GM19239 (cell line): ENCODE measurements around the gene TNS3.
"Not testable (repeated sequence)": the region's sequence is repeated elsewhere in the genome, so short reads cannot be mapped to it uniquely, and the experiment has no call there.

Source experiments
- DNase-seq: peaks from one replicate; pipeline ENCODE4 v3.0.0; 2011; ENCODE audit warnings: low spot score; ENCODE audit not compliant: insufficient read length
- FAIRE-seq: peaks from 2 replicates; lab custom pipeline; 2011; peaks lifted over from hg19 to GRCh38; lab: Jason Lieb, UNC

The TNS3 gene

DNA sequence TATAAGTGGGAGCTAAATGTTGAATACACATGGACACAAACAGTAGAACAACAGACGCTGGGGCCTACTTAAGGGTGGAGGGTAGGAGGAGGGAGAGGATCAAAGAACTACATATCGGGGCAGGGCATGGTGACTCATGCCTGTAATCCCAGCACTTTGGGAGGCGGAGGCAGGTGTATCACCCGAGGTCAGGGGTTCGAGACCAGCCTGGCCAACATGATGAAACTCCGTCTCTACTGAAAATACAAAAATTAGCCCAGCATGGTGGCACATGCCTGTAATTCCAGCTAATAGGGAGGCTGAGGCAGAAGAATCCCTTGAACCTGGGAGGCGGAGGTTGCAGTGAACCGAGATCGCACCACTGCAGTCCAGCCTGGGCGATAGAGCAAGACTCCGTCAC, 319.8 kb downstream of the TNS3 start:
- DNase-seq, FAIRE-seq: not testable (repeated sequence)

DNA sequence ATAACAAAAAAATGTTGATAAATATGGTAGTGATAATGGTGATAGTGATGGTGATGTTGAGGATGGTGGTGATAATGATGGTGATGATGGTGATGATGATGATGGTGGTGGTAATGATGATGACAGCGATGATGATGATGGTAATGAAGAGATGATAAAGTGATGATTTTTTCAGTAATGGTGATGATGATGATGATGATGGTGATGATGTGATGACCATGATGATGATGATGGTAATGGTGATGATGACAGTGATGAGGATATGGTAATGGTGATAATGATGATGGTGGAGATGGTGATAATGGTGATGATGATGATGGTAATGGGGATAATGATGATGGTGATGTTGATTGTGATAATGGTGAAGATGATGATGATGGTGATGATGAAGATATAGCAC, 321.6 kb downstream of the TNS3 start:
- no peak for DNase-seq
- FAIRE-seq, result no peak

DNA sequence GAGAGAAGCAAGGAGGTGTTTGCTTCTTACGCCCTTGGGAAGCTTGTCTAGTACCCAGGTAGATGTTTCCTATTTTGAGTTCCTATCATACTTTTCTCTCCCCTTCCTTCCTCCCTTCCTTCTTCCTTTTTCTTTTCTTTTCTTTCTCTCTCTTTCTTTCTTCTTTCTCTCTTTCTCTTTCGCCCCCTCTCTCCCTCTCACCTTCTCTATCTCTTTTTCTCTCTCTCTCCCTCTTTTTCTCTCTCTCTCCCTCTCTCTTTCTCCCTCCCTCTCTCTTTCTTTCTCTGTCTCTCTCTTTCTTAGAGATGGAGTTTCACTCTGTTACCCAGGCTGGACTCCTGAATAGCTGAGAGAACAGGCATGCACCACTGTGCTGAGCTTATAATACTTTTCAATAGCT, 322.2 kb downstream of the TNS3 start:
- FAIRE-seq (no peak), DNase-seq (no peak)

DNA sequence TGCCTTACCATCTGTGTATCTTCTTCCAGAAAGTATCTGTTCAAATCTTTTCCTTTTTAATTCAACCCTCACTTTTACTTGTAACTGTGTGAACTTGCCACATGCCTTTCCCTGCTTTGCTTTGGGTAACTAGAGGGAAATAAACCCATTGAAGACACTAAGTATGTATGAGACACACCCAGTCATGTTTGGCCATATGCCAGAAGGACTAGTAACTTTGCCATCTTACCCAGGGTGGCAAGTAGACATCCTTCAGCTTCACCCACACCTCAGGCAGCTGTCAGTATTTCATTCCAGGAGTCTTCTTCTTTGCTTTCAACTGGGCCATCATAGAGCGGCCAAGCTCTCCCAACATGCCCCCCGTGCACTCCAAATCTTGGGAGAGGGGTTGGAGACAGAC, 323.1 kb downstream of the TNS3 start:
- FAIRE-seq (no peak), DNase-seq (no peak)

DNA sequence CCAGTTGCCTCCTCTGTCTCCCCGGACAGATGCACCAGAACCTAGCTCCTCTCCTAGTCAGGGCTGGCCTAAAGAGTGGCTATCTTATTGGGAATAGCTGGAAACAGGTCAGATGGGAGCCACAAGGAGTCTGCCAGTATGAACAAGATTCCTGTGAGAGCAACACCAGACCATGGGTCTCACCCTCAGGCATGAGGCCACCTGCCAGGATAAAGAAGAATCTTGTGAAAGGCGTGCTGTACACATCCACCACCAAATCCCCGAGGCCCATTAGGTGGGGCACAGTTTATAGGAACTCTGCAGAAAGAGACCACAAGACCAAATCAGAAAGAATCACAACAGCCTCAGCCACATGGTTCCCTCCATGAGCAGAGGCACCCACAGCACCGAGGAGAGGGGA, 325.9 kb downstream of the TNS3 start:
- no peak for DNase-seq
- FAIRE-seq, result no peak

DNA sequence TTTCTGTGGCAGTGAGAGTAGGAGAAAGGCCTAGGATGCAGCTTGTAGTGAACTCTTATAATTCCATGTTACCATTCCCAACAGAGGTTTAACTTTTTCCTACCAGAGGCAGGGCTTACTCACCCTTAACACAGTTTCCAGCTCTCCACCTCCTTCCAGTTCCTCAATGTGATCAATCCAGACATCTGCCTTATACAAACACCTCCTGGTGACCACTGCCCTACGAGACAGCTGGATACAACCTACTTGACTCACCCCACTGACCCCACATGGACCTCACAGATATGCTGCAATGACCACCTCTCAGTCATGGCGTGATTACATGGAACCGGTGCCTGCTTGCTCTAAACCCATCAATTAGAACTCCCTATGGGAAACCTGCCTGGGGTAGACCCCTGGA, 326.5 kb downstream of the TNS3 start:
- no peak for DNase-seq
- FAIRE-seq, result no peak

DNA sequence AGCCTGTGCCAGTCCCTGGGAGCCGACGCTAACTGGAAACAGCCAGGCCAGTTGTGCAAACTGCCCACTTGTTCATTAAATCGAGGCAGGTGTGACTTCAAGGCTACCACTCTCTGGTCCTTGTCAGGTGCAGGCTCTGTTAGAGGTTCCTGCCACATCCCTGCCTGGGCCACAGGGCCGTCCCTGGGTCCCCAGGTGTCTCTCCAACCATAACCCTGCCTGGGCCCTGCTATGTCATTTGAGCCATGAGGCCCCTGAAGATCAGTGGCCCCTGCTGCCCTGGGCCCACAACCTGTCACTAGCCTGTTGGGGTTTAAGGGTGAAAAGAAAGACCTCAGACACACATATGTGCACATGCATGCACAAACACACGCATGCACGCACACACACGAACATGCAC, 326.9 kb downstream of the TNS3 start:
- DNase-seq (no peak), FAIRE-seq (no peak)

DNA sequence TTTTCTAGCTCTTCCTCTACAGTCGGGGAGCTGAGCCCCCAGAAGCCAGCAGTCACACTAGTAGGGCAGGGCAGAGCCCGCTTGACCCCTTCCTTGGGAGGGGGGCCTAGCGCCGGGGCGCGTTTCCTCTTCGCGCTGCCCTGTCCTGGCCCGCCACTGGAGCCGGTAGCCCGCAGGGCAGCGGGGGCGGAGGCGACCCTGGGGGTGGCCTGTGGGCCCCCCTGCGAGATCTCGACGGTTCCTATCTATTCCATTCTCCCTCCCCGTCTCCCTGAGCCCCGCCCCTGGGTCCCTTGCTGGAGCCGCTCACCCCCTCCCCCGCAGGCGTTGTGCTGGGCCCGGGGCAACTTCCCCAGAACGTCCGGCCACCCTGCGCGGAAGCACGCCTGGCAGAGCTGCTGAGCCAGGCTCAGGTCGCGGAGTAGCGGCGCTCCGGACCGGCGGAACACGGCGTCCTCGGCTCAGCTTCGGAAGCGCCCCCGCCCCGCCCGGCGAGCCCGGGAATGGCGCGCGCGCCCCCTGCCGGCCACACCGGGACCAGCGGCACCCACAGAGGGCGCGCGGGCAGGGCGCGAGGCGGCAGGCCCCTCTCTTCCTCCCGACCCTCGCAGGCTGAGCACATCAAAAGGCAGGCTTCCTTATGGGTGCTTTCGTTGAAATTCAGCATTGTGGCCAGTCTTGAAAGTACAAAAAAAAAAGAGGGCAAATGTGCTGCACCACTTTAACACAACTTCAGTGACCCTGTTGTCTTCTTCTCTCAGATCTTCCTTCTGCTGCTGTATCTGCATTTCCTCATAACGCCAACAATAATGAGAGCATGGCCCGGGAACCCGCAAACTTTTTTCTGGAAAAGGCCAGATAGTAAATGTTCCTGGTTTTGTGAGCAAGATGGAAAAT, 327.6 kb downstream of the TNS3 start:
- peak; percentile 64 for DNase-seq
- FAIRE-seq, result peak; percentile 54

DNA sequence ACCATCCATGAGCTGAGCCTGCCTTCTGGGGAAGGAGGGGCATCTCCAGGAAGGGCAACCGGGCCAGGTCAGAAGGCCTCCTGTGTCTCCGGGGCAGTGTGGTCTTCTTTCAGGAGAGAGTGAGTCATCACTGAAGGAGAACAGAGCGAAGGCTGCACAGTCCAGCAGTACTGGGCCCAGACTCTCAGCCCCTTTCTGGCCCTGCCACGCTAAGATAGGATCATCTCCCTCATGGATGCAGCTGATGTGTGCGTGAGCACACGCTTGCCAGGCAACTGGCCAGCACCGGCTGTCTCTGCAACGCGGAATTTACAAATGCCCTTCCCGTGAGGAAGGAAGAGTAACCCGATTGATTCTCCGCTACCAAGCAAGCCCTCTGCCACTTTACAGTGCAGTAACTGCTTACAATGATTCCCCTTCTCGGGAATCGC, 328.2 kb downstream of the TNS3 start:
- no peak for FAIRE-seq
- DNase-seq, result peak; percentile 10

DNA sequence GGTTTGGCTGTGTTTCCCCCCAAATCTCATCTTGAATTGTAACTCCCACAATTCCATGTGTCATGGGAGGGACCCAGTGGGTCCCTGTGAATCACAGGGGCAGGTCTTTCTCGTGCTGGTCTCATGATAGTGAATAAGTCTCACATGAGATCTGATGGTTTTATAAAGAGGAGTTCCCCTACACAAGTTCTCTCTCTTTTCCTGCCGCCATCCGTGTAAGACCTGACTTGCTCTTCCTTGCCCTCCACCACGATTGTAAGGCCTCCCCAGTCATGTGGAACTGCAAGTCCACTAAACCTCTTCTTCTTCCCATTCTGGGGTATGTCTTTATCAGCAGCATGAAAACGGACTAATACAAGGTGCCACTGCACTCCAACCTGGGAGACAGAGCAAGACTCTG, 329.2 kb downstream of the TNS3 start:
- FAIRE-seq (no peak), DNase-seq (no peak)

DNA sequence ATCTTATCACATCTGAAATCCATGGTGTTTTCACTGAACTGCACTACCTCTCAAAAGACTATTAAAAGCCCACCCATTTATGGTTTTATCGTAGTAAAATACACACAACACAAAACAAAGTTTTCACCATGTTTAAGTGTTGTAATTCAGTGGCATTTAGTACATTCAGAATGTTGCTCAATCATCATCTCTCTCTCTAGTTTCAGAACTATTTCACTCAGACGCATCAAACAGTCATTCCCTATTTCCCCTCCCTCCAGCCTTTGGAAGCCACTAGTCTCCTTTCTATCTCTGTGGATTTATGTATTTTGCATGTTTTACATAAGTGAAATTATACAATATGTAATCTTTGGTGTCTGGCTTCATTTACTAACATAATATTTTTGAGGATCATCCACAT, 332.6 kb downstream of the TNS3 start:
- no peak for FAIRE-seq
- DNase-seq, result no peak

DNA sequence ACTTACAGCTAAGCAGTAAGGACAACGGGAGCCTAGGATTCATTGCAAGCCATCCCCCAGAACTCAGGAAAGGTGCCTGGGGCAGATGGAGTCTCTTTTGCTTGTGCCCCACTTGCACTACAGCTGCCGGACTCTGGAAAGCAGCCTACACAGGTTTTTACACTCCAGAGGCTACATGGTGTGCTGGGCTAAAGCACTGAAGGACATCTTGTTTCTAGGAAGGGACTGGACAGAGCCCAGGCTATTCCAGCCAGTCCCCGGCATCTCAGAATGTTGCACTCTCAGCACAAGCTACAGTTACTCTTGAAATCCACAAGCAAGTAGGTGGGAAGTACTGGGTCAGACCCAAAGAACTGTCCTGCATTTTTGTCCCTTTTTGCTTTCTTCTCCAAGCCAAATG, 333.1 kb downstream of the TNS3 start:
- DNase-seq, result no peak
- no peak for FAIRE-seq

DNA sequence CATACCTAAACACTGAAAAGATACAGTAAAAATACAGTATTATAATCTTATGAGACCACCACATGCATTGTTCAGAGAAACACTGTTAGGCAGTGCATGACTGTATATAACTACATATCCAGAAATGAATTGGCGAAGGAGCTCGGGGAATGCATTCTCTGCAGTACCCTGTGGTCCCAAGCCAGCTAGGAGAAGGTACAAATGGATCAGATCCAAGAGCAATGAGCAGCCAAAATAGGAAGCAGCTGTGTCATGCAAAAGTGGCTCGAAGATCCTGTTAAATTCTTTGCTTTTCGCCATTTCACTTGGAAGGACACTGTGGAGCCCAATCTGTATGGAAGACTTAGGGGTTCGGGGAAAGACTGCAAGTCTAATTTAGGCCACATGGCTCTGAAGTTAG, 334.8 kb downstream of the TNS3 start:
- no peak for DNase-seq
- no peak for FAIRE-seq

DNA sequence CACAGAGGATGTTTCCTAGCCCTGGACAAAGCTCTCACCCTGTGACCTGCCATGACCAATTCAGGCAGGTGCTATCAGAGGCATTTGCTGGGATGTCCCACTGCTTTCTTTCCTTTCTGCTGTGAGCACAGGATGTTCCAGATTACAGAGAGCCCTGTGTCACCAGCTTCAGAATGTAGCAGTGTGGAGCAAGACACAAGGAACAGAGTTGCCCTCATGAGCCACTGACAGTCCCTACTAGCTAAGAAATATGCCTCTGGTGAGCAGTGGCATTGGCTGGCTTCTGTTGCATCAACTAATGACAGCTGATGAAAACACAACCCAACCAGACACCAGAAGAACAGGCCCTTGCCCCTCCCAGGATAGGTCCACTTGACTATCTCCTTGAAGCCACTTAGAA, 337.2 kb downstream of the TNS3 start:
- DNase-seq (no peak), FAIRE-seq (no peak)

DNA sequence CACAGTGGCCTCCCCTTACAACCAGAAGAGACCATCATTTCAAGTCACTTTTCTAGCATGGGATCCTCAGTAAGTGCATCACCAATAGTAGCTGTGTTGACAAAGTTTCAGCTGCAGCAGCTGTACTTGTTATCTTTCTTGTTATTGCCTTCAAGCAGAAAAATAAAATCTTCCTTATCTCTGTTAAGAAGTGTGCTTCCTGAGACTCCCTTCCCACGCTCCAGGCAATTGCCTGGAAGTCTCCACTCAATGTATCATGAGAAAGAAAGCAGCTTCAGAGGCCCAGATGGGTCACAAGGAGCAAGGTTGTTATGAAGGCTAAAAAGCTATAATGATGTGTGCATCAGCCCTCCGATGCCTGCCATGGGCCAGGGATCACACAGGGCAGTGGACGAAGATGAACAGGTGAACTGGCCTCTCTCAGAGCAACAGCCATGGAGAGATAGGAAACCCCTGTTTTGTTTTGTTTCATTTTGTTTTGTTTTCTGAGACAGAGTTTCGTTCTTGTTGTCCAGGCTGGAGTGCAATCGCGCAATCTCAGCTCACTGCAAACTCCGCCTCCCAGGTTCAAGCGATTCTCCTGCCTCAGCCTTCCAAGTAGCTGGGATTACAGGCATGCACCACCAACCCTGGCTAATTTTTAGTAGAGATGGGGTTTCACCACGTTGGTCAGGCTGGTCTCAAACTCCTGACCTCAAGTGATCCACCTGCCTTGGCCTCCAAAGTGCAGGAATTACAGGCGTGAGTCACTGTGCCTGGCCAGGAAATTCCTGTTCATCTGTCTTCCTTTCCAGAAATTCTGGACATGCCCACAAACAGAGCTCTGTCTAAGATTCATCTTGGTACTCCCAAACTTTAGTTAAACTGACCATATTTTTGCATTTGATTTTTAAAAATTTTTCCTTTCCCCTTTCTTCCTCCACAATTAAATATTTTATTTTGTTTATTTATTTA, 340.5 kb downstream of the TNS3 start:
- no peak for FAIRE-seq
- DNase-seq, result no peak

DNA sequence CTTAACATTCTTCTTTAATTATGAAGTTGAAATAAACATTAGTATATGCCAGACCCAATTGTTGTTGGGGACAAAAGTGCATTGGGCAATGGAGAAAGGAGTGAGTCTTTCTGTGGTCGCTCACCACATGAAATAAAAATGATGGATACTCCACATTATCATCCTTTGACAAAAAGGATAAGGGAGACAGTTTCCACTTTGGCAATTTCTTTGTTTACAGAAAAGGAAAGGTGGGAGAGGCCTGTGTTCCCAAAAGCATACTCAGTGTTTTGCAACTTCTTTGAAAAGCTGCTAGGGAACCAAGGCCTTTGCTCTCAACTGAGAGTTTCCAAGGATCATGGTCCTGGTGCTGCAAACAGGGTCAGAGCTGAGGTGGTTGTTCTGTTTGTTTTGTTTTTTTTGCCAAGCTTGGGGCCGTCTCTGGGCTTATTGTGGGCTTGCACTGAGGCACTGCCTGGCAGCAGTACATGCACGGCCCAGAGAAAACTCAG, 341.9 kb downstream of the TNS3 start:
- DNase-seq (no peak), FAIRE-seq (no peak)

DNA sequence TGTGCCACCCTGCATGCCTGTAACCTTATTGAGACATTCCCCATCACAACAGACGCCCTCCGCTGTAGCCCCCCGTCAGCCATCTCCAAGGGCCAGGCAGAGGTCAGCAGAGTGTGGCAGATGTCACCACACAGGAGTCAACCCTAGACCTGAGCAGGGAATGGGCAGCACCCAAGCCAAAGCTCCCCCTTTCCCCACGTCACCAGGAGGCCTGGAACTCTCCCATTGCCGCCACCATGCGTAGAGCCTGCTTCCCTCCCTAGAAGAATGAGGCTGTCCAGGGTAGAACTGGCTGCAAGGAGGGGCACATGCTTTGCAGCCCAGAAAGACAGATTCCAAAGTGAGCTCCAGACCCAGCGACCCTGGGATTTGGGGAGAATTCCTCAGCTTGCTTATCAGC, 342.9 kb downstream of the TNS3 start:
- FAIRE-seq, result no peak
- no peak for DNase-seq

DNA sequence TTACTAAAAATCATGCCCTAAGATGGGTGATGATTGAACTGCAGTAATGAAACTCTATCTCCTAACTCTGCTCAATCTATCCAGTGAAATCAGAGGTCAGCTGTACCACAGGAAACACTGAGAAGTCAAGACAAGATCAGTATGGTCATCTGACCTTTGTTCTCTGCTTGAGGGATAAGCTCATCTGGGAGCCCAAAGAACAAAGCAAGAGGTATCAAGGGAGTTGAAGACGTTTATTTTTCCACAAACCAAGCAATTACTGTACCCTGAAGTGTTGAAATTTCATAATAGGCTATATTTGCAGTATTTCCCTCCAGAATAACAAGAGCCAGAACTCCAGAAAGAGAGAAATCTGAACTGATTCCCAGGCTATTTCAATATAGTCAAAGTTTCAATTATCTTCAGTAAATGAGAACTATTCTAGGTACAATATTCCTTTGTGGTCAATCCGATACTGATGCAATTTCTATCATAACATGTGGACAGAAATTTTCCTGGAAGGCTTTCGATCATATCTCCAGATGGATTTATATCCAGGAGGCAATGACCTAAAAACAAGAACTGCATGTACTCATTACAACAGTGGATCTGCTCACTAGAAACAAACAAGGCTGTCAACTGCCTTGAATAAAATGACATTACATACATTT, 345.3 kb downstream of the TNS3 start:
- DNase-seq (no peak), FAIRE-seq (no peak)

DNA sequence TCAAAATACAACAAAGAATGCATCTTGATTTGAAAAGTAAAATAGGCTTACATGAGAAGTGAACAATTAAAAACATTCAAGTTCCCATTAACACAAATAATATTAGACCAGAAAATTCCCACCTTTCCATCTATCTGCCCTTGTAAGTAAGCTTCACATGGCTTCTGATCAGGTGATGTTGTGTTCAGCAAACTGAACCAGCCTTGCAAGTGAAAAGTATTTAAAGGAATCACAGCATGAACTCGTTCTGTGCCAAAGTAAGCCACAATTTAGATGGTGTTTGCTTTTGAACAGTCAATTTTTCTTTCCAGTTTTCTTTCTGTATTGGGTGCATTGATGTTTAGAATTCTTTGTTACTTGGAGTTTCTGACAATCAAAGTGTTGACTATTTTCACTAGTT, 347.9 kb downstream of the TNS3 start:
- FAIRE-seq, result no peak

DNA sequence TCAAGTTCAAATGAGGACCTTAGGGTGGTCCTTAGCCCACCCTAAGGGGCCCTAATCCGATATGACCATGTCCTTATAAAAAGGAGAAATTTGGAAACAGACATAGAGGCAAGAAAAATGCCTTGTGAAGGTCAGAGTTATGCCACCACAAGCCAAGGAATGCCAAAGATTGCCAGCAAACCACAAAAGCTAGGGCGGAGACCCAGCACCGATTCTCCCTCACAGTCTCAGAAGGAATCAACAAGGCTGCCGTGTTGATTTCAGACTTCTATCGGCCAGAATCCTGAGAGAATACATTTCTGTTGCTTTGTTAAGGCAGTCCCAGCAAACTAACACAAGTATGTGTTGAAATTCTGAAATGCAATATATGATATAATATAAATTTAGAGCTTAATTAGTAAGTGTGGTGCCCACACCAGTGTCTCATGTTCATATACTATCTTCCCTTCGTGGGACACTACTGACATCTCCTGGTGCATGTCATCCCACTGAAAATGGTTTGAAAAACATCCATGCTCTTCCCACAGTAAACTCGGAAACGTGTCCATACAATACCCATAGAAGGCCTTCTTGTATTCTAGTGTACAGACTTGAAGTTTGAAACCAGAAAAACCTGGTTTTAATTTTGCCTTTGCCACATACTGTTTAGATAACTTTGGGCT, 349.0 kb downstream of the TNS3 start:
- no peak for FAIRE-seq
- DNase-seq, result no peak

More for the DNA sequence above, 347.9 kb downstream of the TNS3 start:
- DNase-seq, result no peak
